ENCODE results near the gene SGPL1.
"Not testable (repeated sequence)": the region's sequence is repeated elsewhere in the genome, so short reads cannot be mapped to it uniquely, and the experiment has no call there.

Gene SGPL1, protein sequence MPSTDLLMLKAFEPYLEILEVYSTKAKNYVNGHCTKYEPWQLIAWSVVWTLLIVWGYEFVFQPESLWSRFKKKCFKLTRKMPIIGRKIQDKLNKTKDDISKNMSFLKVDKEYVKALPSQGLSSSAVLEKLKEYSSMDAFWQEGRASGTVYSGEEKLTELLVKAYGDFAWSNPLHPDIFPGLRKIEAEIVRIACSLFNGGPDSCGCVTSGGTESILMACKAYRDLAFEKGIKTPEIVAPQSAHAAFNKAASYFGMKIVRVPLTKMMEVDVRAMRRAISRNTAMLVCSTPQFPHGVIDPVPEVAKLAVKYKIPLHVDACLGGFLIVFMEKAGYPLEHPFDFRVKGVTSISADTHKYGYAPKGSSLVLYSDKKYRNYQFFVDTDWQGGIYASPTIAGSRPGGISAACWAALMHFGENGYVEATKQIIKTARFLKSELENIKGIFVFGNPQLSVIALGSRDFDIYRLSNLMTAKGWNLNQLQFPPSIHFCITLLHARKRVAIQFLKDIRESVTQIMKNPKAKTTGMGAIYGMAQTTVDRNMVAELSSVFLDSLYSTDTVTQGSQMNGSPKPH

DNA sequence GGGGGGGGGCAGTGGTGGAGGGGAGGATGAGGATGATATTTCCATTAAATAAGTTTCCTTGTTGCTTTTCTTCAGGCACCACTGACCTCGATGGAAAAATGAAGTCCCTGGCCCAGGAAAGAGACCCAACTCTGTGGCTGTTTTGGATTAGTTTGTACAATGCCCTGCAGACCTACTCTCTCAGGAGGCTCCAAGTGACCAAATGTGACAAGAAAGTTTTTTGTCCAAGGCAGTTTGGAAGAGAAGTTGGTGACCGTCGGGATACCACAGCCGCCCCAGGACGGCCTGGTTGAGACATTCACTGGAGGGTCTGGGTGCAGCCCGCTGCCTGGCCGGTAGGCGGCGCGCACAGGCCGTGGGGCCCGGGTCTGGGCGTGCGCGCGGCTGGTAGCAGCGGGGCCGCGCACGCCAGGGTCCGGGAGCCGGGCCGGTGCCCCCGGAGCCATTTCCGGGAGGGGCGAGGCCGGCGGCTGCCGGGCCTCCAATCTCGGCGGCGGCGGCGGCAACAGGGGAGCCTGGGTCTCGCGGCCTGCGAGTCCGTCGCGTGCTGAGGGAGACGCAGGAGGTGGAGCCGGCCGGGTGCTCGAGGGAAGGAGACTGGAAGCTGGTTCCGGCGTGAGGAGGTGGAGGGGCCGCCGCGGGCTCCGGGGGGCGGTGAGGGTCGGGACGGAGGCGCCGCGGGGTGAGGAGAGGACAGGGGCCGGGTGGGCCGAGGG, at the start of gene SGPL1:
SGPL1 (plus strand) TSS at position 445 of the 716 bp plus-strand sequence. CDS start 906 bp downstream, outside the sequence.
- peak; percentile 95 for DNase-seq

DNA sequence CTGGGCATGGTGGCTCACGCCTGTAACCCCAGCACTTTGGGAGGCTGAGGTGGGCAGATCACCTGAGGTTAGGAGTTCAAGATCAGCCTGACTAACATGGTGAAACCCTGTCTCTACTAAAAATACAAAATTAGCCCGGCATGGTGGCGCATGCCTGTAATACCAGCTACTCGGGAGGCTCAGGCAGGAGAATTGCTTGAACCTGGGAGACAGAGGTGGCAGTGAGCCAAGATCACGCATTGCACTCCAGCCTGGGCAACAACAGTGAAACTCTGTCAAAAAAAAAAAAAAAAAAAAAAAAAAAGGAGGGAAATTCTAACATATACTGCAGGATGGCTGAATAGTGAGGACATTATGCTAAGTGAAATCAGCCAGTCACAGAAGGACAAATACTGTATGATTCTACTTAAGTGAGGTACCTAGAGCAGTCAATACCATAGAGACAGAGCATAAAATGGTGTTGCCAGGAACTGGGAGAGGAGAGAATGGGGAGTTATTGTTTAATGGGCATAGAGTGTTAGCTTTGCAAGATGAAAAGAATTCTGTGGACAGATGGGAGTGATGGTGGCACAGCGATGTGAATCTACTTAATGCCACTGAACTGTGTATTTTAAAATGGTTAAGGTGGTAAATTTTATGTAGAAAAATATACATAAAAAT, 47.6 kb upstream of the SGPL1 start:
- not testable (repeated sequence) for DNase-seq

DNA sequence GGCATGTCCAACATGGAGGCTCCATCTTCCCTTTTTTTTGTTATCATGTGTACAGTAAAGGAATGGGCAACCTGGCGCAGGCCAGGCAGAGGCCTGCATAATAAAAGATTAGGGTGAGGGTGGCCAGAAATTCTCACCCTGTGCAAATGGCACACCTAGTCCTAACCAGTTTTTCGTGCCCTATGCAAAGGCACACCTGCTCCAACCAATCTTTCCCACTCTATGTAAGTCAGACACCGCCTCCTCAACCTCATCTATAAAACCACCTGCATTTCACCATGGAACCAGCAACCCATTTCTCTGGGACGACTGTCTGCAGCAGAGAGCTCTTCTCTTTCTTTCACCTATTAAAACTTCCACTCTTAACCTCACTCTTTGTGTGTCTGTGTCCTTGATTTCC, 46.6 kb upstream of the SGPL1 start:
- no peak for DNase-seq

DNA sequence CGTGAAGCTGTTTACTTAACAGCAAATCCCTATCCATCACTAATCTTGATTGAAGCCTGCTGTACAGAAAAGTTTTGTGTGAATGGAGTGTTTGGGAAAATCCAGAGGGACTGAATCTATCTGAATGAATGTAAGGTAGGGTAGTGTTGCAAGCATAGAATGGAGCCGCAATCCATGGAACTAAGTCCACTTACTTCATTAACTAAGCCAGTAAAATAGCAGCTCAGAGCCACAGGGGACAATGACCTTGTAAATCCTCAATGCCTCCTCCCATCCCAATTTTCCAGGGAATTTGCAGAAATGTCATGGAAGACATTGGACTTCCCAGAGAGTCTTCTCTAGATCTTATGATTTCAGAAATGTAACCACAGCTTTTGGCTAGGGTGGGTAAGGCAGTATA, 45.7 kb upstream of the SGPL1 start:
- DNase-seq = no peak

DNA sequence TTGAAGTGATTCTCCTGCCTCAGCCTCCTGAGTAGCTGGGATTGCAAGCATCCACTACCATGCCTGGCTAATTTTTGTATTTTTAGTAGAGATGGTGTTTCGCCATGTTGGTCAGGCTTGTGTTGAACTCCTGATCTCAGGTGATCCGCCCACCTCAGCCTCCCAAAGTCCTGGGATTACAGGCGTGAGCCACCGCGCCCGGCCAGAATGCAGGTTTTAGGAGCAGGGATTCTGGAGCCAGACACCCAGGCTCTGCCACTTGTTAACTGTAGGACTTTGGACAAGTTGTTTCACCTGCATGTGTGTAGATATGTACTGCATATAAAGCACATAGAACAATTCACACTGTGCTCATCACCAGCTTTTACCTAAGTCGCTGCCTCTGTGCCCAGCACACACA, 45.2 kb upstream of the SGPL1 start:
- DNase-seq = not testable (repeated sequence)

DNA sequence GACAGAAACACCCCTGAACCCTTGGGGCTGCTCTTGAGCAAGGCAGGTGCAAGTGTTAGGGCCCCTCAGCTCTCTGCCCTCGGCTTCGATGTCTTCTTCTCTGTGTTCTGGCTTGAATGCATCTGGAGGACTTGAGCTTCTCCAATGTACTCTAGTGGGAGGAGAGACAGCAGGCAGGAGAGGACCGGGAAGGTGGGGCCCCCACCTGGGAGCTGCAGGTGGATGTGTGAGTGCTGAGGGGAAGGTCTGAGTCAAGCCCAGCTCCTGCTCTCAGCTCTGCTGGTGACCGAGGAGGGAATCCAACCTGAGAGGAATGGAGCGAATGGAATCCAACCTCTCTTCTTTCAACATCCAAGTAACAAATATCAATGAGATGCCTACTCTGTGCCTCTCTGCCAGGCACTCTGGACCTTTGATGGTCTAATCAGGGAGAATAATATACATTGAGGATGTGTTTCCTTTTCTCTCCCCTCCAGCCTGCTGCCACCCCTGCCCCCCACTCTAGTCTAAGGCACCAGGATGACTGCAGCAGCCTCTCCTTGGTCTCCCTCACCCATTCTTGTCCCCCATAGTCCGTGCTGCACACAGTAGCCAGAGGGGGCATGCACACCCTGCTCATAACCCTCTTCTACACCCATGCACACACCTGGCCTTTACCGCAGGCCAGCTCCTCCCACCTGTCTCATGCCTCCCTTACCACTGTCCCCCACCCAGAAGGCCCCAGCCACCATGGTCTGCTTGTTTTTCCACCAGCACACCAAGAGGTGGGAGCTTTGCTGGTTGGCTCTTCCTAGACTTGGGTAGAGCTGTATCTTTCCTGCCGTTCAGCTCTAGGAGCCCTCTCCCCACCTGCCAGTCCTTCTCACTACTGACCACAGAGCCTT, 44.2 kb upstream of the SGPL1 start:
- DNase-seq = no peak

DNA sequence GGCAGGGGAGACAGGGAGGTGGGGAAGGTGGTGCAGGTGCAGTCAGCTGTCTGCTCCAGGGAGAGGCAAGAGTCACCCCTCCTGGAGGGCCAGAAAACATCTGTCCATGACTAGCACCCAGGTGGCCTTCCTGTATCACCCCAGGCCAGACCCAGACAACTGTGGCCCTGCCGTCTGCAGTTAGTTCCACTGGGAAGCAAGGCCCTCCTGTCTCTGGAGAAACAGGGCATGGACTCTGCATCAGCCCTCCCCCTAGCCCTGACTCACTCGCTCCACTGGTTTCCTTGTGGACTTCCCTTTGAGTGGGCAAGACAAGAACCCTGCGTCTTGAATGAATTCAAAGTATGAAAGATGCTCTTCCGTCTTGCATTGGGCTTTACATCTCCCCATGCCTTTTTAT, 43.1 kb upstream of the SGPL1 start:
- peak; percentile 45 for DNase-seq

DNA sequence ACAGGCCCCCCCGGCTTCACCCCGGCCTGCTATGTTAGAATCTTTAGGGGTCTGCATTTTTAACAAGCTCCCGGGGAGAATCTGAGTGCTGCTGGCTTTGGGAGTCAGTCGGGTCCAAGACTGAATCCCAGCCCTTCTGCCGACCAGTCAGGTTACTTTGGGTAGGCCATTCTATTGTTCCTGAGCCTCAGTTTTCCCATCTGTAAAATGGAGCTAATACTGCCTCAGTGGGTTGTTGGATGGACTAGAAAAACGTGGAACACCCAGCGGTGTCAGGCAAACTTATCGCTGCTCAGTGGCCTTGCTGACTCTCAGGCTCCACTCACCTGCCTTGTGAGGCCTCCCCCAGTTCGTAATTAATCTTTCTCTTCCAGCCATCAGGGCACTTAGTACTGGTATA, 42.3 kb upstream of the SGPL1 start:
- DNase-seq = no peak

DNA sequence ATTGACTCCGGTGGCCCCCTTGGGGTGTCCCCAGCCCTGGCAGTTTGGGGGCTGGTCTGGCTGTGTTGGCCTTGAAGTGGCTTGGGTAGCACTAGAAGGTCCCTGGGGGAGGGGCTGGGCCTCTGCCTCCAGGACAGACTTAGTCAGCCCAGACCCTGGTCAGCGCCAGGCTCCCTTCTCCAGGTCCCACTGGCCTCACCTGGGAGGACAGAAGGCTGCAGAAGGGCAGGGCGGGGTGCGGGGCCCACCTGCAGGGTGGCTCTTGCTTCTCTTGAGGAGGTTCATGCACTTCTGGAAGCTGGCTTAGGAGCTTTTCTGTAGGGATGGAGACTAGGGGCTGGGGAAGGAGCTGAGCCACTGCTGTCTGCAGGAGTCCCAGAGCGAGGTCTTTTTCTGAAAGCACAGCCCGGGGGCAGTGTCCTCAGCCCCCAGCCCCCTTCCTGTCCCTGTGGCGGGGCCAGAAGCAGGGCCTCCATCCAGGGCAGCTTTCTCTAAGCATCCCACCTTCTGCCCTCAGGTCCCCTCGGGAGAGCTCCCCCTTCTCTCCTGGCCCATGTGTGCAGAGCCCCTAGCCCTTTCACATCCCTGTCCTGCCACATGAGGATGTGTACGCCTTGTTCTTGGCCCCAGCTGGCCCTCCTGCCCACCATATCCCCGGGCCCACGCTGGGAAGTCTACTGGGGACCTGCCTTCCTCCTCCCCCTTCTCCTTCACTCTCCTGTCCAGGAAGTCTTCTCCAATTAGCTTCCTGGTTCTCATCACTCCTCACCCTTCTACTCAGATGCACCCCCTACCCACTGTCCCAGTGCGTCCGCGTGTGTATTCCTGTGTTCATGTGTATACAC, 41.6 kb upstream of the SGPL1 start:
- DNase-seq = no peak

DNA sequence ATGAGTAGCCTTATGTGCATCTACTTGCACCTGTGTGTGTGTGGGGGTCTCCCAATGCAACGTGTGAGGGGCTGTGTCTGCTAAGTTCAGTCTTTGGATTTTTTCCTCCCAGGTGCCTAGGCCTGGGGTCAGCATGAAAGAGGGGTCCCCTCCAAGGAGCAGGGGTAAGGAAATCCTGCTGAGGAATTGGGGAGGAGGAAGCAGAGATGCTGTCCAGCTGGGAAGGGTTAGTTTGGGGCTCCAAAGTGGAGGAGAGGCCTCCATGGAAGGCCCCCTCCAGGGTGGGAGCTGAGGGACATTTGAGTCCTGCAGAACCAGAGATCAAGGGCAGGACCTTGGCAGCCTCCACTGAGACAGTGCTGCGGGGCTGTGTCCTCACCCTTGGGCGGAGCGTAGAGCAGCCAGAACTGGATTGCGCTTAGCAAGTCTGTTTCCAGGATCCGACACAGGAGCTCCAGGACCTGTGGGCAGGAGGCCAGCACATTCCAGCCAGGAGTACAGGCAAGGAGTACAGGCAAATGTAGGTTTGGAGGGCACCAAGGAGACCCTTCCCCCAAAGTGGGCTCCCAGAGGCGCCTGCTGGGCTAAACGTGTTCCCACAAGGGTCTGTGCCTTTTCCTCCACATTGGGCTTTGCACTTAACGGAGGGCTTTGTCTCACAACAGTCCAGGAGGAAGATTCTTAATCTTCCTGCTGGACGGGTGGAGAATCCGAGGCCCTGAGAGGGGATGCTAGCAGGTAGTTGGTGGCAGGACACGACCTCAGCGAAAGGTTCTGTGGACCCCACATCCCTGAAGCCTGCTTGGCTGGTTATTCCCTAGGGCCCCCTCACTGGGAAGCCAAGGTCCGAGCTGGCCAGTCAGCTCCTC, 40.7 kb upstream of the SGPL1 start:
- no peak for DNase-seq

DNA sequence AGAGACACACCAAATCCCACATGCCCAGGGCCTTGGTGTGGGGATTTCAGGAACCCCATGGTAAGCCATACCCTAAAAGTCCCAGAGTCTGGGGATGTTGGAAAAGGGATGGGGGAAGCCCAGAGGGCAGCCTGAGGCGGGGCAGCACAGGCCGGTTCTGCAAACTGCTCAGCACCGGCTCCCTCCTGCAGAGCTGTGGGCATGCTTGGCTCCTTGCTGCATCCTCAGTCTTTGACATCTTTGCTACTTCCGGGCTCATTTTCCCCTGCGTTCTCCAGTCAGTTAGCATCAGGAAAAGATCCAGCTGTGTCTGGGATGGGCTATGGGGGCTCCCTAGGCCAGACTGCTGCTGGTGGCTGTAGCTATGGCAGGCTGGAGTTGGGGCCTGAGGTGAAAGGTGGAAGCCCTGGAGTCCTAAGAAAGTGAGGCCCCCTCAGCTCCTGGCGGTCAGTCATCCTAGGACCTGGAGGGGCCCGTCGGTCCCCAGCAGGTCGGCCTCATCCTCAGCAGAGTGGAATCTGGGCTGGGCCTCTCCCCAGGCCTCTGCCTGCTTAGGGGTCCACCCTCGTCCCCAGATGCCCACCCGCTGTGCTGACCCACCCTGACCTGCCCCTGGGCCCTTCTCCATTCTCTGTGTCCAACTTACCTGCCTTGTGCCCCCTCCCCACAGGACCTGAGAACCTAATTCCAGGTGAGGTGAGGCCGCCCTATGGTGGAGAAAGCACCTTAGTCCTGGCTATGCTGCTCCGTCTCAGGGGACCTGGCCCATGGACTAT, 39.9 kb upstream of the SGPL1 start:
- DNase-seq = no peak

DNA sequence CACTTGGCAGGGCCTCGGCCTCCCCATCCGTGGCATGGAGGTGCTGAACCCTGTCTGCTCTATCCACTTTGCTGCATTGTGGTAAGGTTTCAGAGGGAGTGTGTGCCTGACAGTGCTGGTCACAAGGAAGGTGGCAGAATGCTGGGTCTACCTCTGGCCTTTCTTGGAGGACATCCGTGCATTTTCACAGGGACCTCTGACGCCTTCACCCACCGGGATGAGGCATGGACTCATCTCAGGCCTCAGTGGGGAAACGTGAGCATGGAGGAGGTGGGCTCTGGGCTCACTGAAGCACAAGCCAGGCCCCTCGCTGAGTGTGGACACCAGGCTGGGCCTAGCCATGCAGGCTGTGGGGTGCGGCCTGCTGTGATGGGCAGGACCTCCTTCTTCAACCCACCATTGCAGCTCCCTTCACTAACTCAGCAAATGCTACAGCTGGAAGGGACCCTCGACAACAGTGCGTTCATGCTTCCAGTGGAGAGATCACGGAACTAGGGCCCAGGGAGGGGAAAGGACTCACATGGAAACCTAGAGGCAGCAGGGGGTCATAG, 39.2 kb upstream of the SGPL1 start:
- no peak for DNase-seq

DNA sequence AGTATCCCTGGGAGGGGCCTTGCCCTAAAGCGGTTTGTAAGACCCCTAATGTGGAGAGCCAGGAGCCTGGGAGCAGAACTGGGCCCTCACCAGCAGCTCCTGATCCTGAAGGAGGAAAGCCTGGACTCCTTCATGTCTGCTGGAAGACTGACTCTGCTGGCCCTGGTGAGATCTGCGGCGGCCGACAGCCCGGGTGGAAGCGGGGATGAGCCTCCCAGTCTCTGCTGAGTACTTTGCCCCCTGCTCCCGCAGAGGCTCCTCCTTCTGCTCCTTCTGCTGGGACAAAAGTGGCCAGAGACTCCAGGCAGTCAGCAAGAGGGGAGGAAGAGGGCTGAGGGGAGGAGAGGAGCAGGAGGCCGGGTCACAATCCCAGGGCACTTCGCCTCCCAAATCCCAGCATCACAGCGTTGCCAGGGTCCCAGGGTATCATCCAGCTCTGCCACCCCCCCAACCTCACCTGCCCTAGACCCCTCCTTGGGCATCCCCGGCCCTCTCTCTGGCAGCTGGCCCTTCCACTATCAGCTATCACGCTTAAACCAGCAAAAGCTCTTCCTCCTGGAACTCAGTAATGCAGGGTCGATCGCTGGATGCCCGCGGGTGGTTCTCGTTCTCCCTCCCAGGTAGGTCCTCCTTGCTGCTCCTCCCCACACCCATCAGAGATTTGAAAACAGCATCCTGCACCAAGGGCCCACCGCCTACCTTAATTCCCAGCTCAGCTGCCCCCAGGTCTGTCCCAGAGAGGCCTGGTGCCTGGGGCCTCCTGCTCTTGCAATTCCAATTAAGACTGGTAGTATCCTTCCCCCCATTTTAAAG, 38.5 kb upstream of the SGPL1 start:
- no peak for DNase-seq

DNA sequence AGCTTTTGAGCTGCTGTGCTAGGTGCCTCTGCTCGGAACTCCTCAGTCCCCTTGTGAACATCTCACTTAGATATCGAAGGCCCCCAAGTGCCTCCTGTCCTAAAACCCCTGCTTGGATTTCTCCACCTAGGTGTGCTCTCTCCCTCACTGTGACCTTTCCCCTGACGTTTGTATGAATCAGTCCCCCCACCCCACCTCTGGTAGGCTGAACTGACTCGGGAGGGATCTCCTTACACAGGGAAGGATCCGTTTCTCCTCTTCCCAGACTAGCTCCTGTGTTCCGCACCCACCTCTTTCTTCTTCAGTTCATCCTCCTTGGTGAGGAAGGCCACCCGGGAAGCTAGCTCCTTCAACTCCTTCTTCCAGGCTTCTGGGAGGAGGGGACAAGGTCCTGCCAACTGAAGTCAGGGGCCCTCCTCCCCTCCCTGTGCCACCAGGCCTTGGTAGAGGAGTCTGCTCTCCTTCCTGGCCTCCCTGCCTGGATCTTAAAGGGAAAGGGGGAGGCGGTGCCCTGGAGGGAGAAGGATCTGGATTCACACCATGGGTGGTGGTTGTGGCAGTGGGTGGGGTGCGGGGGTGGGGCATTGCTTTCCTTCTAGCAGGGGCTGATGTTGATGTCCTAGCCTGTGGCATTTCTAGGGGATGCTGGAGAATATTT, 37.4 kb upstream of the SGPL1 start:
- DNase-seq = no peak

DNA sequence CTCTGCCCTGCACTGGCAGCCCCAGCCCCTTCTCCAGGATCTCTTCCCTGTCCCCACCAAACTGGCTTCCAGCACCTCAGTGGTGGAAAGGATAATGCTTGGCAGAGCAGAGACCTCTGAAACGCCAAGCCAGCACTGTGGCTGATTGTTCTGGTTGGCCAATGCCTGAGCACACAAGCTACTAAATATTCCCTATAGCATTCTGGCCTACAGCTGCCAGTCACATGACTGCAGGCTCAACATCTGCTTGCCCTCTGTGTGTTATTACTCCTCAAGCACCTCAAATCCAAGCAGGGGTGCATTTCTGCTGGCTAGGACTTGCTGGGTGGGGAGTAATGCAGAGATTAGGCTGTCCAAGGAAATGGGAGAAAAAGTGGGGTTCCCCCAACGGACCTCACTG, 36.7 kb upstream of the SGPL1 start:
- DNase-seq = no peak

DNA sequence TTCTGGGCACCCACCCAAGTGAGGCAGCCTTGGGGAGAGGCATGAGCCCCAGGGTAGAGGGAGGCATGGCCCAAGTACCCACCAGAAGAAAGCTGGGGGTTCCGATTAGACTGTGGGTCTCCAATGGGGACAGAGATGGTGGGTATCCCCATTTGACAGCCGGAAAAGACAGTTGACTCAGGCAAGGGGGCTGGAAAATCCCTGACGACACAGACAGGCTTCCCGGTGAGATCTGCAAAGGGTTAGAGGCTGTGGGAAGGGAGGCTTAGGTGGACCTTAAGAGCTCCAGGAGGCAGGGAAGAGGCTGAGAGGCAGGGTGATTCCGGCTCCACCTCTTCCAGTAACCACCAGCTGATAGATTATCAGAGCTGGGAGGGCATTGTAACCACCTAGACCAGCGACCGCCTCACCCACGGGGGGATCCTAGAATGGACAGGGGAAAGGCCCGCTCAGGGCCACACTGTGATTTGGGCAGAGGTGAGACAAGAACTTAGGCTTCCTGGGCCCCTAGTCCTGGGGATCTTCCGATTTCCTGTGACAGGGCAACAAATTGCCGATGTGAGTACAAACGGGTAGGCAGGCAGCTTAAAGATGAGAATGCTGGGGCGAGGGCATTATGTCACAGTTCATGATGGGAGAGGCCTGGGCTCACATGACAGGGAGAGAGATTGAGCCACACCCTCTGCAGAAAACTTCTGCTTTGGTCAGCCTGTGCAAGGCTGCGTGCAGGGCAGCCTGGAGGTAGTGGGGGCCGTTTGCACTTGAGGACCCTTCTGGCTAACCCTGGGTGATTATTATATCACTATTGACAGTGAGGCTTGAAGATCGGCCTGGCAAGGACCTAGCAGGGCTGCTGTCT, 36.0 kb upstream of the SGPL1 start:
- DNase-seq = peak; percentile 82

DNA sequence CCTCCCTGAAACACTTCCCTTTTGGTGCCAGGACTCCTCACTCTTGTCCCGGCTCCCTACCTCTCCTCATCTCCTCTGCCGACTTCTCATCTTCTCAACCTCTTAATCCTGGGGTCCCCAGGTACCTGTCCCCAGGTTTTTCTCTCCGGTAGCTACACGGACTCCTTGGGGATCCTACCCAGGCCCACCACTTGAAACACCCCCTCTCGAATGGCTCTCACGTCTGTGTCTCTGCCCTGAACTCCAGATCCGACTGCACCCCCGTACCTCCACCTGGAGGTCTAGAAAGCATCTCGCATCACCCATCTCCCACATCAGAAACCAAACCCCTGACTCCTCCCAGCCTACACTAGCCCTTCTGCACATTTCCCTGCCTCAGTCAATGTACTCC, 35.4 kb upstream of the SGPL1 start:
- no peak for DNase-seq

All from suppressor macrophage treated with lipopolysaccharide for 4 hours (primary cell).